Thyroid gland (tissue), 4 donors: ENCODE results near the gene RASD1. TPM values are rescaled to one million over a fixed set of nuclear protein-coding genes. Genes with fewer than 3 reads are reported as not detected.

Experiments used
- DNase-seq, 2 donors: peaks; one replicate each; pipeline ENCODE4 v3.0.0-alpha.2; 2019
- H3K27ac ChIP-seq, 3 donors: fragments of 200-600 bp; sonication (generic); 1 replicate in 2 of 3; 2 replicates in 1 of 3; pipeline ENCODE4 v1.5.1; 2016 to 2019; ENCODE audit warnings: mild to moderate bottlenecking in 1 of 3, moderate library complexity in 1 of 3
- H3K27me3 ChIP-seq: fragments of 200-600 bp; sonication (generic); one replicate; pipeline ENCODE4 v1.5.1; 2019
- H3K36me3 ChIP-seq, 2 donors: fragments of 200-600 bp; sonication (generic); one replicate each; pipeline ENCODE4 v1.5.1; 2016 to 2019
- H3K4me1 ChIP-seq, 2 donors: fragments of 200-600 bp; sonication (generic); one replicate each; pipeline ENCODE4 v1.5.1; 2017 to 2019
- H3K4me3 ChIP-seq, 3 donors: fragments of 200-600 bp; sonication (generic); replicated peaks in 1 of 3; 1 replicate in 2 of 3; 2 replicates in 1 of 3; pipeline ENCODE4 v1.5.1; 2016; ENCODE audit warnings: mild to moderate bottlenecking in 1 of 3
- H3K9me3 ChIP-seq: fragments of 200-600 bp; sonication (generic); one replicate; pipeline ENCODE4 v1.5.1; 2017
- CTCF ChIP-seq, 6 experiments: fragments of 200-600 bp in 3 of 6; fragments of 450-650 bp in 3 of 6; sonication (generic) in 3 of 6; IDR thresholded peaks; one replicate each; pipeline ENCODE4 v1.5.1; 2016 to 2019; ENCODE audit warnings: antibody characterized with exemption in 6 of 6, mild to moderate bottlenecking in 2 of 6, inconsistent platforms in 1 of 6, moderate library complexity in 1 of 6
- POLR2A ChIP-seq, 2 donors: fragments of 450-650 bp; IDR thresholded peaks; one replicate each; pipeline ENCODE4 v1.6.1; 2017; ENCODE audit warnings: antibody characterized with exemption in 2 of 2, mild to moderate bottlenecking in 2 of 2, moderate library complexity in 1 of 2
- WGBS, 2 donors: methylation state at CpG; one replicate each; pipeline ENCODE4 v1.1.5; 2017; 5-methylcytosine and 5-hydroxymethylcytosine counted together
- intact Hi-C: fragments of 100-400 bp; cut with DNase I; formaldehyde crosslinking; loops from one replicate; pipeline ENCODE4 v1.15.1; 2023
- total RNA-seq, 4 donors: library from RNA; depleted of rRNA; stranded (reverse); fragments of >200 nt; gene quantifications; one replicate each; pipeline ENCODE4 v1.2.3, GENCODE V29; 2016

Gene RASD1
- total RNA-seq, 4 donors from 2014 or later = 114 to 149 (median 141) TPM

GRCh38 chr17:17540935-17541639, 44.9 kb upstream of the RASD1 start:
- Histone ChIP-seq H3K27ac (no peak overlapping the region), H3K27me3 (no peaks in the 10 kb centered on the region), H3K9me3 (no peaks in the 10 kb centered on the region), H3K4me1 (peaks cover 0 to 8% of the 10 kb centered on the region in 2 donors), H3K36me3 (no peaks in the 10 kb centered on the region), H3K4me3 (no peak overlapping the region)
- TF ChIP-seq CTCF (IDR thresholded peaks at IDR 0.05) = no peak
- intact Hi-C loops = no loop called here
- DNase-seq = no peak
- WGBS, 2 donors = 77 to 80% methylated on average over 12 to 17 of the region's 23 CpGs

GRCh38 chr17:17540278-17540906, 44.2 kb upstream of the RASD1 start:
- intact Hi-C loops = no loop called here
- H3K4me1 ChIP-seq = peaks cover 0 to 15% of the 10 kb centered on the region in 2 donors
- no peak for TF ChIP-seq CTCF (IDR thresholded peaks at IDR 0.05)
- no peak for TF ChIP-seq POLR2A (IDR thresholded peaks at IDR 0.05)
- H3K36me3 ChIP-seq = no peaks in the 10 kb centered on the region
- WGBS, 2 donors = 66 to 69% methylated on average over 7 to 13 of the region's 15 CpGs
- no peaks in the 10 kb centered on the region for H3K9me3 ChIP-seq
- no peak overlapping the region for H3K27ac ChIP-seq
- H3K4me3 ChIP-seq = no peak overlapping the region
- DNase-seq = no peak
- no peaks in the 10 kb centered on the region for H3K27me3 ChIP-seq

- Histone ChIP-seq H3K9me3 (no peaks in the 10 kb centered on the region), H3K27ac (no peak overlapping the region), H3K4me3 (no peak overlapping the region), H3K27me3 (no peaks in the 10 kb centered on the region), H3K4me1 (peaks cover 0 to 16% of the 10 kb centered on the region in 2 donors), H3K36me3 (no peaks in the 10 kb centered on the region)
- intact Hi-C loops = no loop called here
- WGBS, 2 donors = 86 to 88% methylated on average over 8 to 10 of the region's 10 CpGs
- no peak for TF ChIP-seq CTCF (IDR thresholded peaks at IDR 0.05)
- no peak for TF ChIP-seq POLR2A (IDR thresholded peaks at IDR 0.05)
- no peak for DNase-seq
These were observed 43.4 kb upstream of the RASD1 start for GRCh38 chr17:17539591-17539990.

GRCh38 chr17:17538417-17539391, 42.5 kb upstream of the RASD1 start:
- H3K27ac ChIP-seq = no peak overlapping the region
- WGBS, 2 donors = 88 to 91% methylated on average over 10 of the region's 10 CpGs
- H3K4me1 ChIP-seq = peaks cover 0 to 16% of the 10 kb centered on the region in 2 donors
- no peaks in the 10 kb centered on the region for H3K36me3 ChIP-seq
- H3K27me3 ChIP-seq = no peaks in the 10 kb centered on the region
- no peak for DNase-seq
- intact Hi-C loops = no loop called here
- no peaks in the 10 kb centered on the region for H3K9me3 ChIP-seq
- H3K4me3 ChIP-seq = no peak overlapping the region
- no peak for TF ChIP-seq CTCF (IDR thresholded peaks at IDR 0.05)
- TF ChIP-seq POLR2A (IDR thresholded peaks at IDR 0.05) = no peak
